Testis (tissue), 2 donors: ENCODE measurements around the gene PEX19.

Source experiments
- POLR2A ChIP-seq: fragments of 450-650 bp; IDR thresholded peaks from one replicate; pipeline ENCODE4 v1.6.1; 2017; ENCODE audit warnings: antibody characterized with exemption, mild to moderate bottlenecking, moderate library complexity
- TF ChIP-seq, protein P1 (sequence below), 3 experiments: fragments of 450-650 bp in 2 of 3; fragments of 200-600 bp in 1 of 3; sonication (generic) in 1 of 3; IDR thresholded peaks; one replicate each; pipeline ENCODE4 v1.5.1; 2016 to 2019; ENCODE audit warnings: antibody characterized with exemption in 3 of 3, mild to moderate bottlenecking in 2 of 3, moderate library complexity in 1 of 3

DNA sequence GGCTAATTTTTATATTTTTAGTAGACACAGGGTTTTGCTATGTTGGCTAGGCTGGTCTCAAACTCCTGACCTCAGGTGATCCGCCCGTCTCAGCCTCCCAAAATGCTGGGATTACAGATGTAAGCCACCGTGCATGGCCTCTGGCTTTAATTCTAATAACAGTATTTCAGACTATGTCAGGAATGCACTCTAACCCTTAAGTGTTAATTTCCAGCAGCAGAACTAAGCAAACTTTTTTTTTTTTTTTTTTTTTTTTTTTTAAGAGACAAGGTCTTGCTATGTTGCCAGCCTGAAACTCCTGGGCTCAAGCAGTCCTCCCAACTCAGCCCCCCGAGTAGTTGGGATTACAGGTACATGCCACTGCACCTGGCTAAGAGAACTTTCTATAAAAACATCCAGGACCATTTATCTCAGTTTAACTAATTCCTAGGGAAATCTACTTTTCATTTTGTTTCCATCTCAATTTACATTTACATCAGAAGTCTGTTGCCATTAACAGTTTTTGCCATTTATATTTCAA lies 29.1 kb downstream of the PEX19 start:
- TF ChIP-seq, protein P1, sequence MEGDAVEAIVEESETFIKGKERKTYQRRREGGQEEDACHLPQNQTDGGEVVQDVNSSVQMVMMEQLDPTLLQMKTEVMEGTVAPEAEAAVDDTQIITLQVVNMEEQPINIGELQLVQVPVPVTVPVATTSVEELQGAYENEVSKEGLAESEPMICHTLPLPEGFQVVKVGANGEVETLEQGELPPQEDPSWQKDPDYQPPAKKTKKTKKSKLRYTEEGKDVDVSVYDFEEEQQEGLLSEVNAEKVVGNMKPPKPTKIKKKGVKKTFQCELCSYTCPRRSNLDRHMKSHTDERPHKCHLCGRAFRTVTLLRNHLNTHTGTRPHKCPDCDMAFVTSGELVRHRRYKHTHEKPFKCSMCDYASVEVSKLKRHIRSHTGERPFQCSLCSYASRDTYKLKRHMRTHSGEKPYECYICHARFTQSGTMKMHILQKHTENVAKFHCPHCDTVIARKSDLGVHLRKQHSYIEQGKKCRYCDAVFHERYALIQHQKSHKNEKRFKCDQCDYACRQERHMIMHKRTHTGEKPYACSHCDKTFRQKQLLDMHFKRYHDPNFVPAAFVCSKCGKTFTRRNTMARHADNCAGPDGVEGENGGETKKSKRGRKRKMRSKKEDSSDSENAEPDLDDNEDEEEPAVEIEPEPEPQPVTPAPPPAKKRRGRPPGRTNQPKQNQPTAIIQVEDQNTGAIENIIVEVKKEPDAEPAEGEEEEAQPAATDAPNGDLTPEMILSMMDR (IDR thresholded peaks at IDR 0.05) = no peak
- no peak for TF ChIP-seq POLR2A
